Trophoblast cell (in vitro differentiated cells and primary cell): ENCODE measurements around the gene CTIF.

Source experiments
- DNase-seq, 2 donors: peaks; one replicate each; pipeline ENCODE4 v3.0.0-alpha.2; 2016
- H2AFZ ChIP-seq: 2 replicates; pipeline ENCODE4 v1.6.1; 2013; ENCODE audit warnings: low read length, moderate library complexity, mild to moderate bottlenecking; ENCODE audit not compliant: insufficient read depth, poor library complexity
- H2AK5ac ChIP-seq: 2 replicates; pipeline ENCODE4 v1.6.1; 2013; ENCODE audit warnings: mild to moderate bottlenecking, low read length
- H2BK120ac ChIP-seq: 2 replicates; pipeline ENCODE4 v1.6.1; 2013; ENCODE audit warnings: low read length, mild to moderate bottlenecking, moderate library complexity; ENCODE audit not compliant: insufficient read depth, poor library complexity
- H2BK12ac ChIP-seq: 2 replicates; pipeline ENCODE4 v1.6.1; 2013; ENCODE audit warnings: mild to moderate bottlenecking, low read length, moderate library complexity
- H2BK5ac ChIP-seq: 2 replicates; pipeline ENCODE4 v1.6.1; 2013; ENCODE audit warnings: low read length, low read depth, moderate library complexity, mild to moderate bottlenecking; ENCODE audit not compliant: poor library complexity
- H3K14ac ChIP-seq: 2 replicates; pipeline ENCODE4 v1.6.1; 2013; ENCODE audit warnings: mild to moderate bottlenecking, low read length
- H3K18ac ChIP-seq: 2 replicates; pipeline ENCODE4 v1.6.1; 2013; ENCODE audit warnings: mild to moderate bottlenecking, low read length
- H3K23ac ChIP-seq: 2 replicates; pipeline ENCODE4 v1.6.1; 2013; ENCODE audit warnings: low read length
- H3K27ac ChIP-seq: 2 replicates; pipeline ENCODE4 v1.5.1; 2013; ENCODE audit warnings: low read depth, mild to moderate bottlenecking, inconsistent platforms, low read length, moderate library complexity
- H3K27me3 ChIP-seq: 2 replicates; pipeline ENCODE4 v1.6.1; 2013; ENCODE audit warnings: inconsistent platforms, mild to moderate bottlenecking, low read length, moderate library complexity; ENCODE audit not compliant: insufficient read depth
- H3K36me3 ChIP-seq, 2 experiments: 1 replicate in 1 of 2; 2 replicates in 1 of 2; pipeline ENCODE4 v1.6.1; 2013; ENCODE audit warnings: low read length in 2 of 2, mild to moderate bottlenecking in 2 of 2, moderate library complexity in 1 of 2; ENCODE audit not compliant: insufficient read depth in 2 of 2, control insufficient read depth in 1 of 2
- H3K4ac ChIP-seq: 2 replicates; pipeline ENCODE4 v1.6.1; 2013; ENCODE audit warnings: low read depth, mild to moderate bottlenecking, low read length, moderate library complexity
- H3K4me1 ChIP-seq, 2 experiments: 1 replicate in 1 of 2; 2 replicates in 1 of 2; pipeline ENCODE4 v1.6.1; 2013; ENCODE audit warnings: low read length in 2 of 2, mild to moderate bottlenecking in 2 of 2, moderate library complexity in 1 of 2; ENCODE audit not compliant: insufficient read depth in 2 of 2, control insufficient read depth in 1 of 2
- H3K4me2 ChIP-seq: 2 replicates; pipeline ENCODE4 v1.6.1; 2013; ENCODE audit warnings: inconsistent platforms, mild to moderate bottlenecking, low read length, moderate library complexity
- H3K4me3 ChIP-seq: 2 replicates; pipeline ENCODE4 v1.5.1; 2013; ENCODE audit warnings: mild to moderate bottlenecking, low read depth, low read length, inconsistent platforms
- H3K79me1 ChIP-seq: one replicate; pipeline ENCODE4 v1.6.1; 2013; ENCODE audit warnings: low read length
- H3K79me2 ChIP-seq: 2 replicates; pipeline ENCODE4 v1.6.1; 2013; ENCODE audit warnings: low read length, mild to moderate bottlenecking; ENCODE audit not compliant: control insufficient read depth, insufficient read depth, poor library complexity
- H3K9ac ChIP-seq: 2 replicates; pipeline ENCODE4 v1.6.1; 2013; ENCODE audit warnings: mild to moderate bottlenecking, low read length
- H3K9me3 ChIP-seq: 2 replicates; pipeline ENCODE4 v1.6.1; 2013; ENCODE audit warnings: low read depth, mild to moderate bottlenecking, control low read depth, inconsistent platforms, low read length; ENCODE audit not compliant: insufficient read depth
- H4K12ac ChIP-seq: 2 replicates; pipeline ENCODE4 v1.6.1; 2013; ENCODE audit warnings: low read depth, mild to moderate bottlenecking, low read length, moderate library complexity
- H4K8ac ChIP-seq: 2 replicates; pipeline ENCODE4 v1.6.1; 2013; ENCODE audit warnings: low read depth, mild to moderate bottlenecking, low read length, moderate library complexity
- H4K91ac ChIP-seq: one replicate; pipeline ENCODE4 v1.6.1; 2013; ENCODE audit warnings: low read depth, mild to moderate bottlenecking, low read length, moderate library complexity
- WGBS: extraction: QIAGEN DNeasy Blood & Tissue Kit; methylation state at CpG from one replicate; pipeline ENCODE4 v1.1.7; 2013; ENCODE audit warnings: missing lambda C conversion rate; ENCODE audit not compliant: insufficient read length, insufficient coverage; ENCODE audit errors: extremely low coverage; 5-methylcytosine and 5-hydroxymethylcytosine counted together

CTIF gene

DNA sequence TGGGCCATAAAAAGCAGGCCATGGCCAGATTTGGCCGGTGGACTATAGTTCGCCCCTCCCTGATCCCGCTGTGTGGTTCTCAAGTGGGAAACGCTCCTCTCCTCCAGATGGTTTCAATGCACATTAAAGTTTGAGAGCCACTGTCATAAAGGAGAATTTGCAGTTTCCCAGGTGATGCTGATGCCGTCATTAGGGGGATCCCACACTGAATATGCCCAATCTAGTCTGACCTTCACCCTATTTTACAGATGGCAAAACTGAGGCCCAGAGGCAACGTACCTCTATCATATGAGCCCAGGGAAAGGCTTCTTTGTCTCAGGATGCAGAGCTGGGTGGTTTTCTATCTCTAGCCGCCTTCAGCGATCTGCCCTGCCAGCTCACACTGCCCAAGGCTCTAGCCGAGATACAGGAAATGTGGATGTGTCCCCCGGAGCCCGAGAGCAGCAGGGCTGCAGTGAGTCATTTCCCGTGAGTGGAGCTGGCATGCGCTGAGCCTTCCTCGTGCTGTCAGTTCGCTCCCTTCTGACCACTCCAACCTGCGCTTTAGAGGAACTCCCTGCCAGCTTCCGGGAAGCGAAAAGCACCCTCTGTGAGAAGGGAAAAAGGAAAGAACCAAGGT, 295.7 kb downstream of the CTIF start:
- H3K27me3 ChIP-seq, result no peaks in the 10 kb centered on the region
- H2BK12ac ChIP-seq, result peak overlapping the region; percentile 41
- H3K9ac ChIP-seq, result no peak overlapping the region
- no peaks in the 10 kb centered on the region for H3K9me3 ChIP-seq
- no peak overlapping the region for H3K14ac ChIP-seq
- H2BK120ac ChIP-seq, result no peak overlapping the region
- peak overlapping the region; percentile 26 for H3K27ac ChIP-seq
- WGBS, result no CpG with 5 or more reads among the region's 18 CpGs
- H3K4me1 ChIP-seq, result peaks cover 43 to 50% of the 10 kb centered on the region in 2 experiments
- H4K8ac ChIP-seq, result peak overlapping the region; percentile 23
- no peak overlapping the region for H3K4me2 ChIP-seq
- peak overlapping the region; percentile 24 for H3K18ac ChIP-seq
- H3K4ac ChIP-seq, result no peak overlapping the region
- H2BK5ac ChIP-seq, result peak overlapping the region; percentile 21
- H3K4me3 ChIP-seq, result no peak overlapping the region
- H2AK5ac ChIP-seq, result no peak overlapping the region
- peaks cover 67% of the 10 kb centered on the region for H3K79me1 ChIP-seq
- no peak overlapping the region for H2AFZ ChIP-seq
- H4K12ac ChIP-seq, result no peak overlapping the region
- H3K36me3 ChIP-seq, result no peaks in the 10 kb centered on the region
- peak overlapping the region; percentile 49 for H4K91ac ChIP-seq
- H3K23ac ChIP-seq, result no peak overlapping the region
- DNase-seq, result peak; percentile 76 to 80
- H3K79me2 ChIP-seq, result peaks cover 4% of the 10 kb centered on the region

DNA sequence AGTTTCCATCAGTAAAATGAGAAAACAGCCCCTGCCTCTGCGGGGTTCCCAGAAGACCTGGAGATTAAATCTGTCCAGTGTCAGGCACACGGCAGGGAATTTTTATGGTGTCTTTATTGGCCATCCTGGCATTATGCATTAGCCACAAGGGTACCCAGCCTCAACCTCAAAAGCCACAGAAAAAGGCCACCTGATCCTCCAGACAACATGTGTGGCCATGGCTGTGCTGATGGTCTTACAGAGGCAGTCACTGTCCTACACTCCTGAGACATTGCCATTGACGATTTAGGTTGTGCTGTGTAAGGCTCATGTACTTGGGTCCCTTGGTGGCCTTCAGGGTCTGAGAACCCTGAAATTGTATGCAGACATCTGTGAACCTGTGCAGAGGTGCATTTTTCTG, 296.3 kb downstream of the CTIF start:
- Histone ChIP-seq H3K4ac (no peak overlapping the region), H3K79me2 (peaks cover 4% of the 10 kb centered on the region), H3K79me1 (peaks cover 70% of the 10 kb centered on the region), H3K18ac (no peak overlapping the region), H3K14ac (no peak overlapping the region), H2BK5ac (peak overlapping the region; percentile 21), H3K27ac (peak overlapping the region; percentile 14), H2AFZ (no peak overlapping the region), H3K4me1 (peaks cover 44 to 51% of the 10 kb centered on the region in 2 experiments), H3K27me3 (no peaks in the 10 kb centered on the region), H3K9me3 (no peaks in the 10 kb centered on the region), H2BK120ac (no peak overlapping the region), H3K23ac (no peak overlapping the region), H4K8ac (no peak overlapping the region), H2BK12ac (peak overlapping the region; percentile 41), H4K91ac (peak overlapping the region; percentile 20), H3K36me3 (no peaks in the 10 kb centered on the region), H4K12ac (no peak overlapping the region), H2AK5ac (no peak overlapping the region), H3K9ac (no peak overlapping the region), H3K4me3 (no peak overlapping the region), H3K4me2 (no peak overlapping the region)
- WGBS, result no CpG with 5 or more reads among the region's 3 CpGs
- DNase-seq, result no peak

DNA sequence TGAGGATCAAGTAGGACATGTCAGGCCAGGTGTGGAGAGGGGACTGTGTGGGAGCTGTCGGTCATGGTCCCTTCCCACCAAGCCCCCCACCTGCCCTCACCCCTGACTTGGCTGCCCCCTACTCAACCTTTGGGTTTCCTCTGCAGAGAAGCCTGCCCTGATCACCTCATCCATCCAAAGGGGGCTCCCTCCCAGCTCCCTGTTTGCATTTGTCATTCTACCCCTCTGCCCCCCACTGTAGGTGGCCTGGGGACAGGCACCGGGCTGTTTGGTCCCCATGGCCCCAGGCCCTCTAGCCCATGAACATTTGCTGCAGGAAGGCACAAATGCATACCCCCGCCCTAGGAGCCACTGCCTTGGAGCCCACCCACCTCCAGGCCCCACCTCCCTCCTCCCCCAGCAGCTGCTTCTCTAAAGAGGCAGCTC, 296.9 kb downstream of the CTIF start:
- no peak overlapping the region for H4K12ac ChIP-seq
- WGBS, result no CpG with 5 or more reads among the region's 3 CpGs
- H2BK12ac ChIP-seq, result peak overlapping the region; percentile 37
- no peak overlapping the region for H3K18ac ChIP-seq
- DNase-seq, result no peak
- no peak overlapping the region for H4K8ac ChIP-seq
- H2BK120ac ChIP-seq, result no peak overlapping the region
- H2BK5ac ChIP-seq, result no peak overlapping the region
- H3K23ac ChIP-seq, result no peak overlapping the region
- H4K91ac ChIP-seq, result peak overlapping the region; percentile 50
- H3K79me2 ChIP-seq, result peaks cover 4% of the 10 kb centered on the region
- no peaks in the 10 kb centered on the region for H3K9me3 ChIP-seq
- H3K9ac ChIP-seq, result no peak overlapping the region
- H3K4me2 ChIP-seq, result no peak overlapping the region
- no peak overlapping the region for H2AFZ ChIP-seq
- H3K27me3 ChIP-seq, result no peaks in the 10 kb centered on the region
- H3K4ac ChIP-seq, result no peak overlapping the region
- H3K14ac ChIP-seq, result no peak overlapping the region
- H3K79me1 ChIP-seq, result peaks cover 71% of the 10 kb centered on the region
- H3K36me3 ChIP-seq, result no peaks in the 10 kb centered on the region
- H3K27ac ChIP-seq, result no peak overlapping the region
- H3K4me1 ChIP-seq, result peaks cover 48 to 55% of the 10 kb centered on the region in 2 experiments
- no peak overlapping the region for H3K4me3 ChIP-seq
- H2AK5ac ChIP-seq, result peak overlapping the region; percentile 11

DNA sequence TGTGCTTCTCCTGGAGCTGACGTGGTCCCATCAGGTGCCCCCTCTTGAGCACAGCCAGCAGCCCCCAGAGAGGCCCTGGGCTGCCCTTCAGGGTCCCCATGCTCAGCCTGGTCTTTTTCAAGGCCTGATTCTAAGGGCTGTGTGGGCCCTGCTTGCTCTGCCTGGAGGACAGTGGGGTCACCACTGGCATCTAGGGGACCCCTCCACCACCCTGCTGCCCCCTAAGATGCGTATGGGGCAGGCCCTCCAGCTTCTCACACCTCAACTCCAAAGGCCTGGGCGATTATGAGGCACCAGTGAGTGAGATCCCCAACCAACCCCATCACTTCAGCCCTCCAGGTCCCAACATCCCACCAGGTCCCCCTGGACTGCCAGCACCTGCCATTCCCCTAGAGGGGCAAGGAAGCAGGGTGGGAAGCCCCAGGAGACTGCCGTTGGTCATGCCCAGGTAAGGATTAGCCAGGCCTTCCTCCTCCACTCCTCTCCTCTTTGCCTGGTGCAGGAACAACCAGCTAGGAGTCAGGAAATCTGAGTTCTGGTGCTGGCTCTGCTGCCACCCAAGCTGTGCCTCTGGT, 297.5 kb downstream of the CTIF start:
- peak overlapping the region; percentile 69 for H4K91ac ChIP-seq
- DNase-seq, result no peak
- no peak overlapping the region for H4K8ac ChIP-seq
- no peak overlapping the region for H3K23ac ChIP-seq
- no peaks in the 10 kb centered on the region for H3K36me3 ChIP-seq
- H3K4me3 ChIP-seq, result no peak overlapping the region
- H3K4ac ChIP-seq, result peak overlapping the region; percentile 22
- H2AK5ac ChIP-seq, result peak overlapping the region; percentile 82
- H4K12ac ChIP-seq, result no peak overlapping the region
- peaks cover 71% of the 10 kb centered on the region for H3K79me1 ChIP-seq
- no peak overlapping the region for H2AFZ ChIP-seq
- peak overlapping the region; percentile 33 for H3K14ac ChIP-seq
- no CpG with 5 or more reads among the region's 4 CpGs for WGBS
- H3K9me3 ChIP-seq, result no peaks in the 10 kb centered on the region
- H3K4me2 ChIP-seq, result no peak overlapping the region
- H3K9ac ChIP-seq, result no peak overlapping the region
- peaks cover 53 to 59% of the 10 kb centered on the region in 2 experiments for H3K4me1 ChIP-seq
- peak overlapping the region; percentile 81 for H2BK12ac ChIP-seq
- peak overlapping the region; percentile 53 for H2BK120ac ChIP-seq
- peak overlapping the region; percentile 30 for H3K18ac ChIP-seq
- H2BK5ac ChIP-seq, result peak overlapping the region; percentile 12
- H3K27me3 ChIP-seq, result no peaks in the 10 kb centered on the region
- no peak overlapping the region for H3K27ac ChIP-seq
- H3K79me2 ChIP-seq, result peaks cover 4% of the 10 kb centered on the region
